Ovary (tissue), 10 donors: Measurements from ENCODE around the gene CT45A6. TPM values are rescaled to one million over a fixed set of nuclear protein-coding genes. Genes with fewer than 3 reads are reported as not detected.
"Not testable (repeated sequence)": the region's sequence is repeated elsewhere in the genome, so short reads cannot be mapped to it uniquely, and the experiment has no call there.

Experiments
- DNase-seq, 5 donors: peaks; one replicate each; pipeline ENCODE4 v3.0.0-alpha.2; 2019 to 2020
- H3K27ac ChIP-seq, 2 donors: fragments of 200-600 bp; one replicate each; pipeline versions ENCODE4 v1.5.1 to v1.8.0; 2019 to 2022
- H3K27me3 ChIP-seq: fragments of 200-600 bp; one replicate; pipeline ENCODE4 v1.8.0; 2022
- H3K36me3 ChIP-seq: fragments of 200-600 bp; sonication (generic); one replicate; pipeline ENCODE4 v1.5.1; 2019
- H3K4me1 ChIP-seq: one replicate; pipeline ENCODE4 v1.8.1; 2013; ENCODE audit warnings: mild to moderate bottlenecking, moderate library complexity; ENCODE audit not compliant: insufficient read depth
- H3K4me3 ChIP-seq: fragments of 200-600 bp; sonication (generic); one replicate; pipeline ENCODE4 v1.5.1; 2017
- H3K9me3 ChIP-seq, 2 donors: fragments of 200-600 bp in 1 of 2; sonication (generic) in 1 of 2; one replicate each; pipeline versions ENCODE4 v1.5.1 to v1.8.1; 2013 to 2019; ENCODE audit warnings: mild to moderate bottlenecking in 1 of 2, moderate library complexity in 1 of 2
- WGBS, 3 donors: extraction: QIAGEN DNeasy Blood & Tissue Kit in 1 of 3; methylation state at CpG; one replicate each; pipeline versions ENCODE4 v1.1.5 to v1.1.7; 2013 to 2017; 5-methylcytosine and 5-hydroxymethylcytosine counted together
- intact Hi-C, 4 donors: fragments of 100-400 bp; cut with DNase I; formaldehyde crosslinking; loops; one replicate each; pipeline versions ENCODE4 v1.11.0 to v1.15.1; 2022 to 2023
- long read RNA-seq, 3 donors: library from polyadenylated mRNA in 2 of 3; unstranded in 2 of 3; transcript quantifications; one replicate each; pipeline ENCODE4 v2.0.0 and lab custom pipeline, GENCODE V29; 2021 to 2026
- polyA plus RNA-seq, 2 donors: library from polyadenylated mRNA; stranded (reverse); fragments of 200-250 nt in 1 of 2; fragments of 350-450 nt in 1 of 2; fragmentation: Illumina TruSeq in 1 of 2; extraction: RNeasy Lipid Tissue Mini Kit (QIAGEN cat#74804) in 1 of 2; gene quantifications; one replicate each; pipeline ENCODE4 v1.2.3, GENCODE V29; 2013 to 2014
- total RNA-seq, 7 donors: library from RNA; depleted of rRNA in 2 of 7; stranded (reverse); fragments of >200 nt in 2 of 7; fragmentation: NEBNext Ultra II Directional in 3 of 7; extraction: Animal tissue kit (Norgen Biotek cat#: 25700) in 3 of 7; gene quantifications; one replicate each; pipeline versions ENCODE4 v1.1.0 to v1.2.4, GENCODE V29; 2016 to 2023
- donor health status: DM: no; HTN: no; CAD: no; lungs with moderate emphysema.
- donor health status: DM: no; HTN: no; CAD: no.
- donor health status: Bipolar disorder and iron deficiency.
- donor health status: DM: yes; HTN: yes; CAD: no.
- donor health status: DM: no; HTN: no; CAD: no.
- donor health status: DM: yes; HTN: yes; CAD: no.

The CT45A6 gene, protein sequence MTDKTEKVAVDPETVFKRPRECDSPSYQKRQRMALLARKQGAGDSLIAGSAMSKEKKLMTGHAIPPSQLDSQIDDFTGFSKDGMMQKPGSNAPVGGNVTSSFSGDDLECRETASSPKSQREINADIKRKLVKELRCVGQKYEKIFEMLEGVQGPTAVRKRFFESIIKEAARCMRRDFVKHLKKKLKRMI
- total RNA-seq (not detected), polyA plus RNA-seq (not detected)
- long read RNA-seq, donor 1 = 0 reads
- long read RNA-seq, donor 2 = 0 reads
- long read RNA-seq, donor 3 = 0 reads

DNA sequence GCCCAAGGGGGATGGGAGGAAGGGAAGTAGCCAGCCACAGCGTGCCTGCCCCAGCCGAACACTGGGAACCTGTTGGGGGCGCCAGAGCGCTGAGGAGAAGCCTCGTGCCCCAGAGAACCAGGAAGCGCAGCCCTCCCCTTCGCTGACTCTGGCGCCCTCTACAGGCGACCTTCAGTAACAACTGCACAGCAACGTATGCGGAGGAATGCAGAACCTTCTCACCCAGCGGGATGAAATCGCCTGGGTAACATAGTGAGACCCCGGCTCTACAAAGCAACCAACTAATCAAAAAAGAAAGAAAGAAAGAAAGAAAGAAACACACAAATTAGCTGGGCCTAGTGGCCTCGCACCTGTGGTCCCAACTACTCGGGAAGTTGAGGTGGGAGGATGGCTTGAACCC is at the start of gene CT45A6:
Gene CT45A6 (minus strand): TSS at position 101 of the 400 bp plus-strand sequence. CDS start 3,794 bp downstream, outside the sequence.
- H3K36me3 ChIP-seq, DNase-seq, intact Hi-C loops, H3K27ac ChIP-seq, H3K27me3 ChIP-seq, H3K4me3 ChIP-seq, H3K9me3 ChIP-seq, H3K4me1 ChIP-seq: not testable (repeated sequence)
- no CpG with 5 or more reads among the region's 16 CpGs for WGBS, 3 donors

DNA sequence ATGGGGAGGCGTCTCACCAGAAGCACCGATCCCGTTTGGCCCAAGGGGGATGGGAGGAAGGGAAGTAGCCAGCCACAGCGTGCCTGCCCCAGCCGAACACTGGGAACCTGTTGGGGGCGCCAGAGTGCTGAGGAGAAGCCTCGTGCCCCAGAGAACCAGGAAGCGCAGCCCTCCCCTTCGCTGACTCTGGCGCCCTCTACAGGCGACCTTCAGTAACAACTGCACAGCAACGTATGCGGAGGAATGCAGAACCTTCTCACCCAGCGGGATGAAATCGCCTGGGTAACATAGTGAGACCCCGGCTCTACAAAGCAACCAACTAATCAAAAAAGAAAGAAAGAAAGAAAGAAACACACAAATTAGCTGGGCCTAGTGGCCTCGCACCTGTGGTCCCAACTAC is 34.6 kb upstream of the CT45A6 start, which contains the start of gene CT45A7:
Gene CT45A7 (minus strand): TSS at position 101 of the 400 bp plus-strand sequence. CDS start 3,747 bp downstream, outside the sequence.
- H3K9me3 ChIP-seq, DNase-seq, H3K27me3 ChIP-seq, intact Hi-C loops, H3K27ac ChIP-seq, H3K4me1 ChIP-seq, H3K4me3 ChIP-seq, H3K36me3 ChIP-seq: not testable (repeated sequence)
- no CpG with 5 or more reads among the region's 17 CpGs for WGBS, 3 donors

DNA sequence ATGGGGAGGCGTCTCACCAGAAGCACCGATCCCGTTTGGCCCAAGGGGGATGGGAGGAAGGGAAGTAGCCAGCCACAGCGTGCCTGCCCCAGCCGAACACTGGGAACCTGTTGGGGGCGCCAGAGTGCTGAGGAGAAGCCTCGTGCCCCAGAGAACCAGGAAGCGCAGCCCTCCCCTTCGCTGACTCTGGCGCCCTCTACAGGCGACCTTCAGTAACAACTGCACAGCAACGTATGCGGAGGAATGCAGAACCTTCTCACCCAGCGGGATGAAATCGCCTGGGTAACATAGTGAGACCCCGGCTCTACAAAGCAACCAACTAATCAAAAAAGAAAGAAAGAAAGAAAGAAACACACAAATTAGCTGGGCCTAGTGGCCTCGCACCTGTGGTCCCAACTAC is 17.3 kb upstream of the CT45A6 start, which contains the start of gene CT45A2:
Gene CT45A2 (minus strand): TSS at position 101 of the 400 bp plus-strand sequence. CDS start 3,747 bp downstream, outside the sequence.
- H3K4me3 ChIP-seq, H3K4me1 ChIP-seq, DNase-seq, H3K36me3 ChIP-seq, H3K27me3 ChIP-seq, H3K27ac ChIP-seq, H3K9me3 ChIP-seq, intact Hi-C loops: not testable (repeated sequence)
- no CpG with 5 or more reads among the region's 17 CpGs for WGBS, 3 donors

DNA sequence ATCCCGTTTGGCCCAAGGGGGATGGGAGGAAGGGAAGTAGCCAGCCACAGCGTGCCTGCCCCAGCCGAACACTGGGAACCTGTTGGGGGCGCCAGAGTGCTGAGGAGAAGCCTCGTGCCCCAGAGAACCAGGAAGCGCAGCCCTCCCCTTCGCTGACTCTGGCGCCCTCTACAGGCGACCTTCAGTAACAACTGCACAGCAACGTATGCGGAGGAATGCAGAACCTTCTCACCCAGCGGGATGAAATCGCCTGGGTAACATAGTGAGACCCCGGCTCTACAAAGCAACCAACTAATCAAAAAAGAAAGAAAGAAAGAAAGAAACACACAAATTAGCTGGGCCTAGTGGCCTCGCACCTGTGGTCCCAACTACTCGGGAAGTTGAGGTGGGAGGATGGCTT is 17.2 kb downstream of the CT45A6 start, which contains the start of gene CT45A5:
Gene CT45A5 (minus strand): TSS at position 101 of the 400 bp plus-strand sequence. CDS start 3,774 bp downstream, outside the sequence.
- intact Hi-C loops, H3K9me3 ChIP-seq, H3K36me3 ChIP-seq, DNase-seq, H3K27ac ChIP-seq, H3K4me3 ChIP-seq, H3K27me3 ChIP-seq, H3K4me1 ChIP-seq: not testable (repeated sequence)
- no CpG with 5 or more reads among the region's 16 CpGs for WGBS, 3 donors

DNA sequence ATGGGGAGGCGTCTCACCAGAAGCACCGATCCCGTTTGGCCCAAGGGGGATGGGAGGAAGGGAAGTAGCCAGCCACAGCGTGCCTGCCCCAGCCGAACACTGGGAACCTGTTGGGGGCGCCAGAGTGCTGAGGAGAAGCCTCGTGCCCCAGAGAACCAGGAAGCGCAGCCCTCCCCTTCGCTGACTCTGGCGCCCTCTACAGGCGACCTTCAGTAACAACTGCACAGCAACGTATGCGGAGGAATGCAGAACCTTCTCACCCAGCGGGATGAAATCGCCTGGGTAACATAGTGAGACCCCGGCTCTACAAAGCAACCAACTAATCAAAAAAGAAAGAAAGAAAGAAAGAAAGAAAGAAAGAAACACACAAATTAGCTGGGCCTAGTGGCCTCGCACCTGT is 34.5 kb downstream of the CT45A6 start, which contains the start of gene CT45A3:
Gene CT45A3 (minus strand): TSS at position 101 of the 400 bp plus-strand sequence. CDS start 3,747 bp downstream, outside the sequence.
- DNase-seq, intact Hi-C loops, H3K36me3 ChIP-seq, H3K9me3 ChIP-seq, H3K27ac ChIP-seq, H3K4me1 ChIP-seq, H3K27me3 ChIP-seq, H3K4me3 ChIP-seq: not testable (repeated sequence)
- WGBS, 3 donors = no CpG with 5 or more reads among the region's 17 CpGs

DNA sequence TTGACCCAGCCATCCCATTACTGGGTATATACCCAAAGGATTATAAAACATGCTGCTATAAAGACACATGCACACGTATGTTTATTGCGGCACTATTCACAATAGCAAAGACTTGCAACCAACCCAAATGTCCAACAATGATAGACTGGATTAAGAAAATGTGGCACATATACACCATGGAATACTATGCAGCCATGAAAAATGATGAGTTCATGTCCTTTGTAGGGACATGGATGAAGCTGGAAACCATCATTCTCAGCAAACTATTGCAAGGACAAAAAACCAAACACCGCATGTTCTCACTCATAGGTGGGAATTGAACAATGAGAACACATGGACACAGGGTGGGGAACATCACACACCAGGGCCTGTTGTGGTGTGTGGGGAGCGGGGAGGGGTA is 57.8 kb downstream of the CT45A6 start:
- DNase-seq, H3K27me3 ChIP-seq, H3K4me1 ChIP-seq, H3K27ac ChIP-seq, H3K9me3 ChIP-seq, H3K4me3 ChIP-seq, intact Hi-C loops, H3K36me3 ChIP-seq: not testable (repeated sequence)
- WGBS, 3 donors = 87 to 88% (median 87%) methylated on average over 3 to 4 of the region's 4 CpGs

Other genes starting within 250 kb of the CT45A6 start
- 1 to 10 TPM in 1 of 7 donors, not detected in 6; 1.4 TPM for gene CT45A1, start 89.1 kb downstream of the CT45A6 start, total RNA-seq
- not detected for gene CT45A1, start 89.1 kb downstream of the CT45A6 start, polyA plus RNA-seq
- 1 to 10 TPM in 1 of 7 donors, under 1 TPM in 1, not detected in 5; 0.20 to 1.8 TPM for gene CT45A3, start 34.6 kb downstream of the CT45A6 start, total RNA-seq
- not detected for gene CT45A3, start 34.6 kb downstream of the CT45A6 start, polyA plus RNA-seq
- gene CT45A5, start 17.3 kb downstream of the CT45A6 start, total RNA-seq = 1 to 10 TPM in 1 of 7 donors, not detected in 6; 6.4 TPM
- gene CT45A5, start 17.3 kb downstream of the CT45A6 start, polyA plus RNA-seq = not detected
- not detected for gene CT45A2, start 17.2 kb upstream of the CT45A6 start, total RNA-seq
- not detected for gene CT45A2, start 17.2 kb upstream of the CT45A6 start, polyA plus RNA-seq
- not detected for gene CT45A7, start 34.5 kb upstream of the CT45A6 start, total RNA-seq
- not detected for gene CT45A7, start 34.5 kb upstream of the CT45A6 start, polyA plus RNA-seq
- not detected for gene CT45A8, start 51.8 kb upstream of the CT45A6 start, total RNA-seq
- not detected for gene CT45A8, start 51.8 kb upstream of the CT45A6 start, polyA plus RNA-seq
- gene CT45A9, start 69.0 kb upstream of the CT45A6 start, total RNA-seq = not detected
- not detected for gene CT45A9, start 69.0 kb upstream of the CT45A6 start, polyA plus RNA-seq
- under 1 TPM in 1 of 7 donors, not detected in 6; 0.92 TPM for gene CT45A10, start 90.7 kb upstream of the CT45A6 start, total RNA-seq
- gene CT45A10, start 90.7 kb upstream of the CT45A6 start, polyA plus RNA-seq = not detected
- not detected for gene SAGE1, start 90.9 kb upstream of the CT45A6 start, total RNA-seq
- not detected for gene SAGE1, start 90.9 kb upstream of the CT45A6 start, polyA plus RNA-seq
- 10 to 100 TPM; 19.1 to 27.1 (median 23.6) TPM for gene MMGT1, start 171.2 kb upstream of the CT45A6 start, total RNA-seq
- gene MMGT1, start 171.2 kb upstream of the CT45A6 start, polyA plus RNA-seq = 10 to 100 TPM; 12.1 to 30.3 TPM
- gene SLC9A6, start 182.6 kb upstream of the CT45A6 start, total RNA-seq = 10 to 100 TPM; 10.5 to 18.6 (median 13.5) TPM
- gene SLC9A6, start 182.6 kb upstream of the CT45A6 start, polyA plus RNA-seq = 10 to 100 TPM in 1 of 2 donors, 1 to 10 TPM in 1; 9.2 to 12.7 TPM